Measurements from ENCODE around the gene RETSAT. TPM values are rescaled to one million over a fixed set of nuclear protein-coding genes. Genes with fewer than 3 reads are reported as not detected.

Gene RETSAT
- total RNA-seq, 1 donor: 60.1 TPM

DNA sequence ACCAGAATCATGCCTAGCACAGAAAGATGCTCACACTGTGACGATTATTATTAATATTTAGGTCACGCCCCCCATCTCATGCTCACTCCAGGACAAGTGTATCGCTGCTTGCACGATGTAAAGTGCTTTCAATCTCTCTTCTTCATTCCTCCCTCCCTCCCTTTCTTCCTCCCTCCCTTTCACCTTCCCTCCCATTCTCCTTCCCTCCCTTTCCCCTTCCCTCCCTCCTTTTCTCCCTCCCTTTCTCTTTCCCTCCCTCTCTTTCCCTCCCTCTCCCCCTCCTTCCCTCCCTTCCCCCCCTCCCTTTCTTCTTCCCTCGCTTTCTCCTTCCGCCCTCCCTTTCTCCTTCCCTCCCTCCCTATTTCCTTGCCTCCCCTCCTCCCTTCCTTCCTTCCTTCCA is 46.1 kb downstream of the RETSAT start:
- H3K4me3 ChIP-seq (ENCODE audit: low read depth, low read length): no peak overlapping the region
- TF ChIP-seq CTCF (IDR thresholded peaks at IDR 0.05; ENCODE audit: insufficient read depth, low read length): no peak
- no peak for DNase-seq (ENCODE audit: low read depth)

DNA sequence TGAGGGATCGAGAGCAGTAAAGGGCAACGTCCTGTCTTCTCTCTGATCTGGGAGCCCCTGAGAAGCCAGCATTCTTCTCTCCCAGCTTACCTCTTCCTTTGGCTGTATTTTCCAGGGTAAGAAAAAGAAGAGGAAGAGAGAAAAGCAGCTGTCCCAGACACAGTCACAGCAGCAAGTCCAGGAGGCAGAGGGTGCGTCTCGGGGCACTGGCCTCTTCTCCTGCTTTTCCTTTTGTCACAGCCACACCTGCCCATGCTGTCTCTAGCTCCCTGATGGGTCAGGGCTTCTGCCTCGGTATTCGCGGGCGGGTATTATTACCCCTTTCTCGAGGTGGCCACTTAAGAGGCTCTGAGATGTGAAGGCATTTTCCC is 46.8 kb downstream of the RETSAT start:
- no peak overlapping the region for H3K4me3 ChIP-seq (ENCODE audit: low read depth, low read length)

GRCh38 chr2:85303780-85304531 is 50.4 kb downstream of the RETSAT start:
- DNase-seq (ENCODE audit: low read depth): no peak
- no peak for TF ChIP-seq CTCF (IDR thresholded peaks at IDR 0.05; ENCODE audit: insufficient read depth, low read length)
- no peak overlapping the region for H3K4me3 ChIP-seq (ENCODE audit: low read depth, low read length)

More for the DNA sequence above, 46.8 kb downstream of the RETSAT start:
- no peak for DNase-seq (ENCODE audit: low read depth)
- no peak for TF ChIP-seq CTCF (IDR thresholded peaks at IDR 0.05; ENCODE audit: insufficient read depth, low read length)

- TF ChIP-seq CTCF (IDR thresholded peaks at IDR 0.05; ENCODE audit: insufficient read depth, low read length): no peak
- no peak for DNase-seq (ENCODE audit: low read depth)
- no peak overlapping the region for H3K4me3 ChIP-seq (ENCODE audit: low read depth, low read length)
Measured at GRCh38 chr2:85302121-85302520, 52.2 kb downstream of the RETSAT start.

Small RNAs within 50 kb of the gene (small RNA-seq; reads per million reads assigned to genes)
- not detected for gene AC062037.1
- not detected for gene AC062037.2
- gene RF00019: not detected
- not detected for gene RN7SL113P

Other genes with a start within 250 kb of the RETSAT start
- 3.5 and 3.7 TPM in 2 replicates for gene TCF7L1, start 221.1 kb downstream of the RETSAT start, total RNA-seq (ENCODE audit: low replicate concordance)
- 90.3 and 112 TPM in 2 replicates for gene TGOLN2, start 26.5 kb downstream of the RETSAT start, total RNA-seq (ENCODE audit: low replicate concordance)
- gene ELMOD3, start 241 bp upstream of the RETSAT start, total RNA-seq (ENCODE audit: low replicate concordance): 9.0 and 19.3 TPM in 2 replicates
- gene CAPG, start 55.8 kb upstream of the RETSAT start, total RNA-seq (ENCODE audit: low replicate concordance): 131 and 144 TPM in 2 replicates
- 0.27 TPM in 1 of 2 replicates, not detected in the other for gene SH2D6, start 64.2 kb upstream of the RETSAT start, total RNA-seq (ENCODE audit: low replicate concordance)
- gene MAT2A, start 184.6 kb upstream of the RETSAT start, total RNA-seq (ENCODE audit: low replicate concordance): 161 and 179 TPM in 2 replicates
- 26.7 and 43.3 TPM in 2 replicates for gene GGCX, start 207.0 kb upstream of the RETSAT start, total RNA-seq (ENCODE audit: low replicate concordance)
- 0.54 and 1.7 TPM in 2 replicates for gene VAMP8, start 223.1 kb upstream of the RETSAT start, total RNA-seq (ENCODE audit: low replicate concordance)
- 33.8 and 56.2 TPM in 2 replicates for gene VAMP5, start 229.9 kb upstream of the RETSAT start, total RNA-seq (ENCODE audit: low replicate concordance)
- 86.7 and 213 TPM in 2 replicates for gene RNF181, start 241.2 kb upstream of the RETSAT start, total RNA-seq (ENCODE audit: low replicate concordance)
- gene TMEM150A, start 248.2 kb upstream of the RETSAT start, total RNA-seq (ENCODE audit: low replicate concordance): 7.4 and 8.6 TPM in 2 replicates